H1 (cell line): Measurements from ENCODE around the gene RPE. TPM values are rescaled to one million over a fixed set of nuclear protein-coding genes. Genes with fewer than 3 reads are reported as not detected.

Experiments used
- CTCF ChIA-PET: fragments of 300-600 bp; sonication (Branson Sonifier 250); formaldehyde crosslinking; loops from one replicate; lab custom pipeline; 2021; ENCODE audit not compliant: partially characterized antibody; lab: Charles Lee
- POLR2A ChIA-PET: fragments of 300-600 bp; sonication (Branson Sonifier 250); formaldehyde crosslinking; loops from one replicate; lab custom pipeline; 2021; ENCODE audit warnings: inconsistent platforms; ENCODE audit not compliant: partially characterized antibody; lab: Charles Lee
- DNase-seq, 2 experiments: peaks; one replicate each; pipeline versions ENCODE4 v3.0.0 to v3.0.0-alpha.2; 2010 to 2022; ENCODE audit warnings: low spot score in 2 of 2, low read depth in 1 of 2, mixed read lengths in 1 of 2
- FAIRE-seq: peaks from 2 replicates; lab custom pipeline; 2011; peaks lifted over from hg19 to GRCh38; lab: Jason Lieb, UNC
- H2AFZ ChIP-seq: 2 replicates; pipeline ENCODE4 v1.8.1; 2012; ENCODE audit warnings: low read length, inconsistent platforms
- H2AK5ac ChIP-seq: 2 replicates; pipeline ENCODE4 v1.6.1; 2013; ENCODE audit warnings: low read depth, low read length
- H2BK120ac ChIP-seq: replicated peaks from 2 replicates; pipeline ENCODE3; 2013; ENCODE audit warnings: low read depth, low read length, inconsistent platforms
- H2BK12ac ChIP-seq: 2 replicates; pipeline ENCODE4 v1.6.1; 2013; ENCODE audit warnings: low read depth, low read length
- H2BK15ac ChIP-seq: 2 replicates; pipeline ENCODE4 v1.6.1; 2013; ENCODE audit warnings: low read length
- H2BK20ac ChIP-seq: 2 replicates; pipeline ENCODE4 v1.6.1; 2013; ENCODE audit warnings: low read length
- H2BK5ac ChIP-seq: 2 replicates; pipeline ENCODE4 v1.6.1; 2013; ENCODE audit warnings: low read depth, low read length
- H3K14ac ChIP-seq: 2 replicates; pipeline ENCODE4 v1.6.1; 2013; ENCODE audit warnings: inconsistent platforms; ENCODE audit not compliant: insufficient read length
- H3K18ac ChIP-seq: 2 replicates; pipeline ENCODE4 v1.6.1; 2013; ENCODE audit warnings: low read length; ENCODE audit errors: extremely low read depth
- H3K23ac ChIP-seq: 2 replicates; pipeline ENCODE4 v1.6.1; 2013; ENCODE audit warnings: inconsistent platforms; ENCODE audit not compliant: insufficient read length
- H3K23me2 ChIP-seq: 2 replicates; pipeline ENCODE4 v1.6.1; 2013; ENCODE audit warnings: low read depth, low read length
- H3K27ac ChIP-seq: 2 replicates; pipeline ENCODE4 v1.6.1; 2011; ENCODE audit warnings: low read depth, low read length, inconsistent platforms
- H3K27me3 ChIP-seq, 4 experiments: replicated peaks in 1 of 4; 1 replicate in 1 of 4; 2 replicates in 3 of 4; pipeline versions ENCODE4 v1.6.1 to v1.8.1; 2011 to 2013; ENCODE audit warnings: low read length in 3 of 4, mild to moderate bottlenecking in 3 of 4, inconsistent platforms in 2 of 4, mixed read lengths in 2 of 4, moderate library complexity in 1 of 4; ENCODE audit not compliant: control insufficient read depth in 3 of 4, insufficient read depth in 3 of 4; ENCODE audit errors: extremely low read depth in 1 of 4
- H3K36me3 ChIP-seq, 4 experiments: 2 replicates each; pipeline versions ENCODE4 v1.6.1 to v1.8.1; 2011 to 2013; ENCODE audit warnings: mild to moderate bottlenecking in 4 of 4, low read length in 3 of 4, moderate library complexity in 2 of 4, control low read depth in 1 of 4, inconsistent platforms in 1 of 4; ENCODE audit not compliant: insufficient read depth in 4 of 4, control insufficient read depth in 2 of 4
- H3K4ac ChIP-seq: replicated peaks from 2 replicates; pipeline ENCODE3; 2013; ENCODE audit warnings: low read length, low read depth, mixed read lengths, inconsistent platforms; ENCODE audit not compliant: insufficient read length
- H3K4me1 ChIP-seq, 4 experiments: replicated peaks in 1 of 4; 1 replicate in 1 of 4; 2 replicates in 3 of 4; pipeline versions ENCODE4 v1.6.1 to v1.8.1; 2011 to 2013; ENCODE audit warnings: low read length in 3 of 4, inconsistent platforms in 2 of 4, mixed read lengths in 1 of 4; ENCODE audit not compliant: insufficient read depth in 4 of 4, control insufficient read depth in 3 of 4
- H3K4me2 ChIP-seq, 2 experiments: 2 replicates each; pipeline versions ENCODE4 v1.6.1 to v1.8.1; 2011 to 2013; ENCODE audit warnings: low read depth in 2 of 2, low read length in 2 of 2, control low read depth in 1 of 2, inconsistent platforms in 1 of 2, mild to moderate bottlenecking in 1 of 2; ENCODE audit not compliant: insufficient read depth in 1 of 2
- H3K4me3 ChIP-seq, 4 experiments: fragments of 200-600, 300-600 bp in 1 of 4; sonication (generic), shearing (Covaris generic), sonication (Bioruptor Twin) in 1 of 4; 2 replicates each; pipeline versions ENCODE4 v1.5.1 to v1.8.1; 2011 to 2016; ENCODE audit warnings: low read length in 4 of 4, low read depth in 3 of 4, control low read depth in 2 of 4, inconsistent platforms in 2 of 4, mild to moderate bottlenecking in 2 of 4, mixed read lengths in 1 of 4, moderate library complexity in 1 of 4; ENCODE audit not compliant: insufficient read depth in 2 of 4; ENCODE audit errors: extremely low read depth in 1 of 4
- H3K56ac ChIP-seq: replicated peaks from 2 replicates; pipeline ENCODE3; 2013; ENCODE audit warnings: low read depth, mild to moderate bottlenecking, mixed read lengths, low read length, inconsistent platforms; ENCODE audit not compliant: insufficient read length
- H3K79me1 ChIP-seq: 2 replicates; pipeline ENCODE4 v1.6.1; 2013; ENCODE audit warnings: low read depth, low read length, control low read depth
- H3K79me2 ChIP-seq, 2 experiments: 2 replicates each; pipeline versions ENCODE4 v1.6.1 to v1.8.1; 2012 to 2013; ENCODE audit warnings: low read length in 2 of 2, mild to moderate bottlenecking in 2 of 2, inconsistent platforms in 1 of 2; ENCODE audit not compliant: insufficient read depth in 2 of 2, control insufficient read depth in 1 of 2
- H3K9ac ChIP-seq, 4 experiments: replicated peaks in 1 of 4; 1 replicate in 1 of 4; 2 replicates in 3 of 4; pipeline versions ENCODE4 v1.6.1 to v1.8.1; 2011 to 2013; ENCODE audit warnings: low read depth in 3 of 4, low read length in 3 of 4, control low read depth in 2 of 4, mild to moderate bottlenecking in 2 of 4, moderate library complexity in 2 of 4, inconsistent platforms in 1 of 4; ENCODE audit errors: extremely low read depth in 1 of 4
- H3K9me3 ChIP-seq, 2 experiments: 2 replicates each; pipeline versions ENCODE4 v1.6.1 to v1.8.1; 2012 to 2013; ENCODE audit warnings: mild to moderate bottlenecking in 2 of 2, moderate library complexity in 2 of 2, control low read depth in 1 of 2, inconsistent platforms in 1 of 2, low read depth in 1 of 2, low read length in 1 of 2, mixed read lengths in 1 of 2; ENCODE audit not compliant: insufficient read depth in 2 of 2
- H4K20me1 ChIP-seq, 2 experiments: replicated peaks in 1 of 2; 2 replicates each; pipeline versions ENCODE3 to v1.8.1; 2011 to 2013; ENCODE audit warnings: inconsistent platforms in 2 of 2, low read length in 2 of 2, mild to moderate bottlenecking in 1 of 2; ENCODE audit not compliant: insufficient read depth in 2 of 2, control insufficient read depth in 1 of 2
- H4K5ac ChIP-seq: 2 replicates; pipeline ENCODE4 v1.6.1; 2013; ENCODE audit warnings: low read length, low read depth, mixed read lengths, inconsistent platforms; ENCODE audit not compliant: insufficient read length
- H4K8ac ChIP-seq: 2 replicates; pipeline ENCODE4 v1.8.0; 2013; ENCODE audit warnings: mild to moderate bottlenecking, moderate library complexity, low read length, inconsistent platforms; ENCODE audit not compliant: insufficient read depth; ENCODE audit errors: extremely low read depth
- H4K91ac ChIP-seq: replicated peaks from 2 replicates; pipeline ENCODE3; 2013; ENCODE audit warnings: low read length, mixed read lengths, inconsistent platforms; ENCODE audit not compliant: insufficient read length
- BRCA1 ChIP-seq: IDR thresholded peaks from 2 replicates; pipeline ENCODE4 v1.6.1; 2012; ENCODE audit warnings: low read depth, low read length, improper control_type of control experiment
- GTF2F1 ChIP-seq: IDR thresholded peaks from 2 replicates; pipeline ENCODE4 v1.6.1; 2012; ENCODE audit warnings: low read depth, low read length, improper control_type of control experiment, borderline replicate concordance
- JUN ChIP-seq: IDR thresholded peaks from 2 replicates; pipeline ENCODE4 v1.6.1; 2011; ENCODE audit warnings: low read depth, mild to moderate bottlenecking, improper control_type of control experiment, low read length
- JUND ChIP-seq: IDR thresholded peaks from 2 replicates; pipeline ENCODE4 v1.6.1; 2011; ENCODE audit warnings: mild to moderate bottlenecking, improper control_type of control experiment, low read length
- KDM4A ChIP-seq: IDR thresholded peaks from one replicate; pipeline ENCODE4 v1.7.1; 2012; ENCODE audit warnings: low read depth, mild to moderate bottlenecking, moderate library complexity, low read length, inconsistent platforms; ENCODE audit not compliant: severe bottlenecking
- RXRA ChIP-seq: IDR thresholded peaks from 2 replicates; pipeline ENCODE4 v1.6.1; 2011; ENCODE audit warnings: low read depth, mild to moderate bottlenecking, low read length, moderate library complexity; ENCODE audit not compliant: insufficient read depth
- SAP30 ChIP-seq: fragments of 300-600 bp; sonication (generic); IDR thresholded peaks from 2 replicates; pipeline ENCODE4 v1.7.1; 2012; ENCODE audit warnings: low read length, moderate library complexity, mild to moderate bottlenecking, inconsistent platforms; ENCODE audit not compliant: insufficient read depth, insufficient replicate concordance
- SUZ12 ChIP-seq: fragments of 200-600 bp; sonication (generic); IDR thresholded peaks from 2 replicates; pipeline ENCODE4 v1.6.1; 2012; ENCODE audit warnings: mild to moderate bottlenecking, inconsistent platforms, low read length, moderate library complexity, mixed read lengths
- TAF1 ChIP-seq: IDR thresholded peaks from 2 replicates; pipeline ENCODE4 v1.6.1; 2011; ENCODE audit warnings: mild to moderate bottlenecking, low read depth, low read length
- USF2 ChIP-seq: IDR thresholded peaks from 2 replicates; pipeline ENCODE4 v1.6.1; 2011; ENCODE audit warnings: low read length, improper control_type of control experiment
- YY1 ChIP-seq: IDR thresholded peaks from 2 replicates; pipeline ENCODE4 v1.6.1; 2011; ENCODE audit warnings: low read depth, mild to moderate bottlenecking, low read length
- ZNF274 ChIP-seq: IDR thresholded peaks from 2 replicates; pipeline ENCODE4 v1.7.0; 2012; ENCODE audit warnings: low read length, borderline replicate concordance; ENCODE audit errors: extremely low read depth
- WGBS, 2 experiments: shearing (Covaris generic) in 1 of 2; methylation state at CpG; one replicate each; pipeline versions ENCODE4 v1.1.6 to v1.1.7; 2013 to 2015; ENCODE audit warnings: low lambda C conversion rate in 2 of 2, mixed read lengths in 2 of 2, inconsistent platforms in 1 of 2, low coverage in 1 of 2, missing lambda C conversion rate in 1 of 2; ENCODE audit not compliant: insufficient replicate concordance in 2 of 2, insufficient coverage in 1 of 2, insufficient read length in 1 of 2; ENCODE audit errors: extremely low coverage in 1 of 2, missing lambda C conversion rate in 1 of 2; 5-methylcytosine and 5-hydroxymethylcytosine counted together
- polyA plus RNA-seq, 7 experiments: library from polyadenylated mRNA; depleted of rRNA in 3 of 7; stranded (reverse) in 5 of 7; unstranded in 2 of 7; fragments of >200 nt in 5 of 7; fragments of 200-250 nt in 2 of 7; gene quantifications; 1 replicate in 5 of 7; 2 replicates in 1 of 7; 4 replicates in 1 of 7; pipeline versions ENCODE4 v1.2.1 to v1.2.3, GENCODE V29; 2011 to 2013; ENCODE audit warnings: missing spikeins in 2 of 7, mixed read lengths in 2 of 7
- total RNA-seq: library from RNA; stranded (reverse); fragmentation: NEBNext Ultra II Directional; extraction: Animal tissue kit (Norgen Biotek cat#: 25700); gene quantifications from 2 replicates; pipeline ENCODE4 v1.2.1, GENCODE V29; 2021

The RPE gene
- total and polyA plus RNA-seq, 2 of the 8 experiments (the other 6 are each of a cell fraction or from before 2014, with no cell fraction given): 77.8 to 102 TPM

DNA sequence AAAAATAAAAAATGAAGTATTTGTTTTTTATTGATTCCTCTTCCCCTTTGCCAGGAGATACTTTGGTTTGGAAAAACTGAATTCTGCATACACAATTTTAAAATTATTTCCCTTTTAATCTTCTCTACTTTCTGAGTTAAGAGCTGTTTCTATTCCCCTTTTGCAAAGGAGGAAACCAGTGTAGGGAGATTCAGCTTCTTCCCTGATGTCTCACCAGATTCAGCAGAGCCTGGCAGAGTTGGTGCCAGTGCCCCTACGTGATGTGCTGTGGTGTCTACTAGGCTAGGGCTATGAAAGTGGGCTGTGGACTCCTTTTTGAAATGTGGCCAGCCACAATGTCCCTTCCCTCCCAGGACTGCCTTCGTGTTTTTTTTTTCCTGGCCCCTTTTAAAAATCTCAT is 2.4 kb downstream of the RPE start:
- 81% methylated on average over 1 of the region's 2 CpGs; no CpG with 5 or more reads in 1 of the 2 experiments for WGBS, 2 experiments
- Histone ChIP-seq H2BK20ac (no peak overlapping the region), H3K79me2 (peaks cover 32 to 74% of the 10 kb centered on the region in 2 experiments), H3K23ac (no peak overlapping the region), H3K56ac (no peak overlapping the region), H4K91ac (no peak overlapping the region), H3K23me2 (peaks cover 7% of the 10 kb centered on the region; the same call in 1 of the 2 replicates), H2BK12ac (no peak overlapping the region), H3K27me3 (no peaks in the 10 kb centered on the region), H3K27ac (no peak overlapping the region), H3K4me2 (no peak overlapping the region; a peak in 1 of 4 replicates), H2BK5ac (no peak overlapping the region), H3K4me1 (peaks cover 0 to 2% (median 0%) of the 10 kb centered on the region in 4 experiments; a peak in 2 of 7 replicates), H4K20me1 (peaks cover 3 to 20% of the 10 kb centered on the region in 2 experiments), H3K18ac (no peak overlapping the region)
- ChIA-PET CTCF (interaction anchor here (1.0 to 1.3 kb wide), 2 partner anchors 44 to 358 kb away, joined by 3 to 4 read pairs; no protein-coding TSS in a partner anchor), POLR2A (interaction anchor here (0.5 to 1.7 kb wide), 5 partner anchors 8 to 311 kb away, joined by 3 to 4 read pairs (median 3); no protein-coding TSS in a partner anchor)
- DNase-seq: no peak
- TF ChIP-seq USF2 (no peak), ZNF274 (no peak), JUND (no peak), YY1 (no peak), GTF2F1 (no peak), KDM4A (no peak), BRCA1 (no peak), SUZ12 (no peak), SAP30 (no peak), RXRA (no peak), TAF1 (no peak), JUN (no peak)
- TF ChIP-seq, all 59 proteins: peak for 0
- H3K36me3 ChIP-seq: peaks cover 0 to 19% (median 2%) of the 10 kb centered on the region in 4 experiments; a peak in 4 of 8 replicates
- H4K5ac ChIP-seq: no peak overlapping the region
- H2AK5ac ChIP-seq: no peak overlapping the region
- no peak overlapping the region for H4K8ac ChIP-seq
- no peak overlapping the region for H2BK120ac ChIP-seq
- H3K4me3 ChIP-seq: no peak overlapping the region
- no peak overlapping the region for H2BK15ac ChIP-seq
- no peak overlapping the region for H3K4ac ChIP-seq
- no peak overlapping the region for H3K14ac ChIP-seq
- no peak overlapping the region for H2AFZ ChIP-seq
- FAIRE-seq: no peak
- H3K9ac ChIP-seq: peak overlapping the region in 1 of 4 experiments; percentile 28; a peak in 1 of 7 replicates
- peaks cover 6% of the 10 kb centered on the region; the same call in 1 of the 2 replicates for H3K79me1 ChIP-seq
- no peaks in the 10 kb centered on the region for H3K9me3 ChIP-seq
